HG02885 (cell line): ENCODE measurements around the gene ZCWPW2.
A peak's percentile ranks its signal among the peaks of the same experiment; 100 is the strongest.

ENCODE experiments used
- ATAC-seq: cut with Tn5 transposase; IDR thresholded peaks from one replicate; pipeline ENCODE4 v1.9.1; 2021; ENCODE audit warnings: mild to moderate bottlenecking; ENCODE audit not compliant: unreplicated experiment, poor library complexity

Gene ZCWPW2

GRCh38 chr3:28349469-28350000, 1.0 kb downstream of the ZCWPW2 start:
- ATAC-seq, result peak; percentile 5

GRCh38 chr3:28376424-28376823, 27.9 kb downstream of the ZCWPW2 start:
- no peak for ATAC-seq

GRCh38 chr3:28386049-28386448, 37.5 kb downstream of the ZCWPW2 start:
- ATAC-seq, result no peak

- no peak for ATAC-seq
Measured at GRCh38 chr3:28388978-28389377, 40.5 kb downstream of the ZCWPW2 start.

GRCh38 chr3:28399206-28399605, 50.7 kb downstream of the ZCWPW2 start:
- ATAC-seq, result no peak

GRCh38 chr3:28406241-28406640, 57.7 kb downstream of the ZCWPW2 start:
- ATAC-seq, result no peak

GRCh38 chr3:28449398-28449797, 100.9 kb downstream of the ZCWPW2 start:
- ATAC-seq, result no peak

- ATAC-seq, result no peak
Measured at GRCh38 chr3:28462866-28463265, 114.3 kb downstream of the ZCWPW2 start.

- ATAC-seq, result no peak
Measured at GRCh38 chr3:28467414-28467813, 118.9 kb downstream of the ZCWPW2 start.

- peak; percentile 83 for ATAC-seq
Measured at GRCh38 chr3:28476194-28476593, 127.7 kb downstream of the ZCWPW2 start.

GRCh38 chr3:28476764-28477163, 128.2 kb downstream of the ZCWPW2 start:
- ATAC-seq, result no peak

GRCh38 chr3:28485164-28485563, 136.6 kb downstream of the ZCWPW2 start:
- ATAC-seq, result no peak

- no peak for ATAC-seq
Measured at GRCh38 chr3:28495301-28495700, 146.8 kb downstream of the ZCWPW2 start.

GRCh38 chr3:28502397-28502937, 153.9 kb downstream of the ZCWPW2 start:
- ATAC-seq, result no peak

- ATAC-seq, result no peak
Measured at GRCh38 chr3:28504976-28505375, 156.5 kb downstream of the ZCWPW2 start.

GRCh38 chr3:28521663-28522062, 173.1 kb downstream of the ZCWPW2 start:
- ATAC-seq, result no peak

- ATAC-seq, result no peak
Measured at GRCh38 chr3:28542351-28542750, 193.8 kb downstream of the ZCWPW2 start.

GRCh38 chr3:28544236-28544635, 195.7 kb downstream of the ZCWPW2 start:
- ATAC-seq, result no peak

- no peak for ATAC-seq
Measured at GRCh38 chr3:28544831-28545230, 196.3 kb downstream of the ZCWPW2 start.

- no peak for ATAC-seq
Measured at GRCh38 chr3:28547677-28548076, 199.2 kb downstream of the ZCWPW2 start.

GRCh38 chr3:28553175-28553574, 204.7 kb downstream of the ZCWPW2 start:
- ATAC-seq, result no peak

GRCh38 chr3:28556195-28556594, 207.7 kb downstream of the ZCWPW2 start:
- ATAC-seq, result no peak

GRCh38 chr3:28564211-28564610, 215.7 kb downstream of the ZCWPW2 start:
- no peak for ATAC-seq
